ENCODE measurements around the gene SLC2A8.

The SLC2A8 gene

DNA sequence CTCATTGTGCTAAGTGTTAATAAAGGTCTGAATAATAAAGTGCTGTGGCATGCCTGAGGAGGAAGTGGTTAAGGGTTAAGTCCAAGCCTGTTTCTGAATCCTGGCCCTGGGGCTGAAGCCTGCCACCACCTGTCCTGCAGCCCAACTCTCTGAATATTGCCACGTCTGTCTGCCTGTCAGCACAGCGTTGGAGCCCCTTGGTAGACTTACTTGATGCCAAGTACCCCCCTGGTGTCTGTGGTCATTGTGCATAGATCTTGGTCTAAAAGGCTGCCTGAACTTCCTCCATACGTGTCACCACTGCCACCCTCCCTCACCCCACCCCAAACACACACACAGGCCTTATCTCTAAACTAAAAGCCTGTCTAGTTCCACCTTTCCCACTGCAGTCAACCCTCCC lies 35.4 kb upstream of the SLC2A8 start:
- H3K4me3 ChIP-seq (ENCODE audit: low read length) = no peak overlapping the region
- no peaks in the 10 kb centered on the region for H3K36me3 ChIP-seq (ENCODE audit: insufficient read depth, low read length)
- H3K4me2 ChIP-seq (ENCODE audit: low read length) = no peak overlapping the region
- H3K4me1 ChIP-seq (ENCODE audit: control insufficient read depth, insufficient read depth, low read length) = no peaks in the 10 kb centered on the region
- no peaks in the 10 kb centered on the region for H3K9me3 ChIP-seq (replicated peaks; ENCODE audit: low read length)
- peaks cover 8% of the 10 kb centered on the region for H3K27me3 ChIP-seq (ENCODE audit: control insufficient read depth, insufficient read depth, low read length)
- H3K9ac ChIP-seq (ENCODE audit: low read depth, low read length) = no peak overlapping the region

GRCh38 chr9:127362829-127363228 lies 34.1 kb upstream of the SLC2A8 start:
- Histone ChIP-seq H3K4me2 (ENCODE audit: low read length) (no peak overlapping the region), H3K9ac (ENCODE audit: low read depth, low read length) (no peak overlapping the region)

GRCh38 chr9:127365461-127365860 lies 31.5 kb upstream of the SLC2A8 start:
- Histone ChIP-seq H3K27me3 (ENCODE audit: control insufficient read depth, insufficient read depth, low read length) (peaks cover 17% of the 10 kb centered on the region), H3K9ac (ENCODE audit: low read depth, low read length) (no peak overlapping the region), H3K4me1 (ENCODE audit: control insufficient read depth, insufficient read depth, low read length) (no peaks in the 10 kb centered on the region), H3K9me3 (replicated peaks; ENCODE audit: low read length) (no peaks in the 10 kb centered on the region), H3K36me3 (ENCODE audit: insufficient read depth, low read length) (no peaks in the 10 kb centered on the region), H3K4me3 (ENCODE audit: low read length) (no peak overlapping the region), H3K4me2 (ENCODE audit: low read length) (no peak overlapping the region)

More at GRCh38 chr9:127362829-127363228, 34.1 kb upstream of the SLC2A8 start:
- no peaks in the 10 kb centered on the region for H3K9me3 ChIP-seq (replicated peaks; ENCODE audit: low read length)
- H3K4me3 ChIP-seq (ENCODE audit: low read length) = no peak overlapping the region
- no peaks in the 10 kb centered on the region for H3K36me3 ChIP-seq (ENCODE audit: insufficient read depth, low read length)
- H3K27me3 ChIP-seq (ENCODE audit: control insufficient read depth, insufficient read depth, low read length) = peaks cover 3% of the 10 kb centered on the region
- no peaks in the 10 kb centered on the region for H3K4me1 ChIP-seq (ENCODE audit: control insufficient read depth, insufficient read depth, low read length)

DNA sequence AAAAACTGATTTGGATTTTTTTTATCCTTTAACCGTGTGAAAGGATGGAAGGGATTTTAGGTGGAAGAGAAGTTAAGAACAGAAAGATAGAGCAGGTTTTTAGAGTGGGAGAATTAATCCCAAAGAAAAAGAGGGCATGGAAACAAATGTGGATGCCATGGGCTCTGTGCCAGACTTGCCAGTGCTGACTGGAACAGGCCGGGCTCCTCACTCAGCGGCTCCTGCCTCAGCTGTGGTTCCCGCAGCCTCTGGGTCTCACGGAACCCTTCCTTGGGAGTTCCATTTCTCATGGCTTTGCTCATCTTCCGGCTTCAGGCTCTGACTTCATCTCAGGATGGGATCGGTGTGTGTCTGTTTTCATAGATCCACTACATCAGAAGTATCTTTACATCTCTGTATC lies 30.4 kb upstream of the SLC2A8 start:
- Histone ChIP-seq H3K4me3 (ENCODE audit: low read length) (no peak overlapping the region), H3K36me3 (ENCODE audit: insufficient read depth, low read length) (no peaks in the 10 kb centered on the region), H3K9me3 (replicated peaks; ENCODE audit: low read length) (no peaks in the 10 kb centered on the region), H3K4me2 (ENCODE audit: low read length) (no peak overlapping the region), H3K9ac (ENCODE audit: low read depth, low read length) (no peak overlapping the region), H3K27me3 (ENCODE audit: control insufficient read depth, insufficient read depth, low read length) (peaks cover 25% of the 10 kb centered on the region), H3K4me1 (ENCODE audit: control insufficient read depth, insufficient read depth, low read length) (no peaks in the 10 kb centered on the region)

DNA sequence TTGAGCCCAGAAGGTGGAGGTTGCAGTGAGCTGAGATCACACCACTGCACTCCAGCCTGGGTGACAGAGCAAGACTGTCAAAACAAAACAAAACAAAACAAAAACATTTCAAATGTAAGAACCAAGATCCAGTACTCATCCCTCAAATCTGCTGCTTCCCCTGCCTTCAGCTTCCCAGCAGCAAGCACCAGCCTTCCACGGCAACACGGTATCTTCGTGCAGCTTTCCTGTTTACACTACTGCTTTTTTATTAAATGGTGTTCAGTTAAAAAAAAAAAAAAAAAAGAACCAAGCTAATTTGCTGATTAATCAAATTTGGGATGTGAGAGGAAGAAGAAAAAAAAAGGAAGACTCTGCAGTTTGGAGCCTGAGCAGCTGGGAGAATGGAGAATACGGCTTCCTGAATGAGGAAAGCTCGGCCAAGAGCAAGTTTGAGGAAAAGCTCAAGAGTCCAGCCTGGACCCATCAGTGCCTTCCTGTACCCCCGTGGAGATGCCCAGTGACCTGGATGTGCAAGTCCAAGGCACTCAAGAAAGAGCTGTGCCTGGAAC lies 28.0 kb upstream of the SLC2A8 start:
- H3K9me3 ChIP-seq (replicated peaks; ENCODE audit: low read length) = no peaks in the 10 kb centered on the region
- H3K4me3 ChIP-seq (ENCODE audit: low read length) = no peak overlapping the region
- H3K36me3 ChIP-seq (ENCODE audit: insufficient read depth, low read length) = no peaks in the 10 kb centered on the region
- H3K27me3 ChIP-seq (ENCODE audit: control insufficient read depth, insufficient read depth, low read length) = peaks cover 44% of the 10 kb centered on the region
- H3K4me2 ChIP-seq (ENCODE audit: low read length) = no peak overlapping the region
- H3K9ac ChIP-seq (ENCODE audit: low read depth, low read length) = no peak overlapping the region
- no peaks in the 10 kb centered on the region for H3K4me1 ChIP-seq (ENCODE audit: control insufficient read depth, insufficient read depth, low read length)

DNA sequence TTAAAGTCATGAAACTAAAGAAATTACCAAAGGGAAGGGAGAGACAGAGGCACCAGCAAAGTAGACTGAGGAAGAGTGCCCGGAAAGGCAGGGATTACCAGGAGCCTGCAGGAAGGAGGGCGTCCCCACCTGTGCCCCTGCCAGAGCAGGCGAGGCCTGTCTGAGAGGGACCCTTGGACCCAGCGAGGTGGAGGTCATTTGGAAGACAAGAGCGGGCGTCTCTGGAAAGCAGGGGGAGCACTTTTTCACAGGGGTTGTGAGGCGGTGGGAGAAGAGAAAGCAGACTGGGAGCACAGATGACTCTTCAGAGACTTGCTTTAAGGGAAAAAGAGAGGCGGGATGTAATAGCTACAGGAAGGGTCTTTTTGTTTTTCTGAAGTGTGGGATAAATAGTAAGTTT lies 27.5 kb upstream of the SLC2A8 start:
- H3K36me3 ChIP-seq (ENCODE audit: insufficient read depth, low read length) = no peaks in the 10 kb centered on the region
- H3K4me2 ChIP-seq (ENCODE audit: low read length) = no peak overlapping the region
- no peak overlapping the region for H3K4me3 ChIP-seq (ENCODE audit: low read length)
- no peak overlapping the region for H3K9ac ChIP-seq (ENCODE audit: low read depth, low read length)
- H3K9me3 ChIP-seq (replicated peaks; ENCODE audit: low read length) = no peaks in the 10 kb centered on the region
- H3K27me3 ChIP-seq (ENCODE audit: control insufficient read depth, insufficient read depth, low read length) = peaks cover 46% of the 10 kb centered on the region
- no peaks in the 10 kb centered on the region for H3K4me1 ChIP-seq (ENCODE audit: control insufficient read depth, insufficient read depth, low read length)

DNA sequence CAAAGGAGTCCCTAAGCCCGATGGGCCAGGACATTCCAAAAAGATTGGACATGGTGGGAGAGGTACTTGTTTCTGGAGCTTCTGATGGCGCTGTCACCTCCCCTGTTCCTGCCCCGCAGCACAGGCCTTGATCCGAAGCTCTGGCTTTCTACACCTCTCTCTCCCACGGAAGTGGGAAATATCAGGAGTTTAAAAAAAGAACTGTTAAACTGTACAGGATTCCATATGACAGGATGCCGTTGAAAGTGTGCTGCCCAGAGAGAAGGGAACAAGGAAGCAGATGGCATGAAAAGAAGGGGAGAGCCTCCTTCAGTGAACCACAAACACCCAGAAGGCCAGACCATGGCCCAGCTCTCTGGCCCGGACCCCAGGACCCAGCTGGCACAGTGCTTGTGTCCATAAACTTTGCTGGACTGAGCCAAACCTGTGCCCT lies 26.8 kb upstream of the SLC2A8 start:
- no peak overlapping the region for H3K4me3 ChIP-seq (ENCODE audit: low read length)
- H3K36me3 ChIP-seq (ENCODE audit: insufficient read depth, low read length) = no peaks in the 10 kb centered on the region
- H3K27me3 ChIP-seq (ENCODE audit: control insufficient read depth, insufficient read depth, low read length) = peaks cover 53% of the 10 kb centered on the region
- no peak overlapping the region for H3K4me2 ChIP-seq (ENCODE audit: low read length)
- no peaks in the 10 kb centered on the region for H3K4me1 ChIP-seq (ENCODE audit: control insufficient read depth, insufficient read depth, low read length)
- no peaks in the 10 kb centered on the region for H3K9me3 ChIP-seq (replicated peaks; ENCODE audit: low read length)
- no peak overlapping the region for H3K9ac ChIP-seq (ENCODE audit: low read depth, low read length)

DNA sequence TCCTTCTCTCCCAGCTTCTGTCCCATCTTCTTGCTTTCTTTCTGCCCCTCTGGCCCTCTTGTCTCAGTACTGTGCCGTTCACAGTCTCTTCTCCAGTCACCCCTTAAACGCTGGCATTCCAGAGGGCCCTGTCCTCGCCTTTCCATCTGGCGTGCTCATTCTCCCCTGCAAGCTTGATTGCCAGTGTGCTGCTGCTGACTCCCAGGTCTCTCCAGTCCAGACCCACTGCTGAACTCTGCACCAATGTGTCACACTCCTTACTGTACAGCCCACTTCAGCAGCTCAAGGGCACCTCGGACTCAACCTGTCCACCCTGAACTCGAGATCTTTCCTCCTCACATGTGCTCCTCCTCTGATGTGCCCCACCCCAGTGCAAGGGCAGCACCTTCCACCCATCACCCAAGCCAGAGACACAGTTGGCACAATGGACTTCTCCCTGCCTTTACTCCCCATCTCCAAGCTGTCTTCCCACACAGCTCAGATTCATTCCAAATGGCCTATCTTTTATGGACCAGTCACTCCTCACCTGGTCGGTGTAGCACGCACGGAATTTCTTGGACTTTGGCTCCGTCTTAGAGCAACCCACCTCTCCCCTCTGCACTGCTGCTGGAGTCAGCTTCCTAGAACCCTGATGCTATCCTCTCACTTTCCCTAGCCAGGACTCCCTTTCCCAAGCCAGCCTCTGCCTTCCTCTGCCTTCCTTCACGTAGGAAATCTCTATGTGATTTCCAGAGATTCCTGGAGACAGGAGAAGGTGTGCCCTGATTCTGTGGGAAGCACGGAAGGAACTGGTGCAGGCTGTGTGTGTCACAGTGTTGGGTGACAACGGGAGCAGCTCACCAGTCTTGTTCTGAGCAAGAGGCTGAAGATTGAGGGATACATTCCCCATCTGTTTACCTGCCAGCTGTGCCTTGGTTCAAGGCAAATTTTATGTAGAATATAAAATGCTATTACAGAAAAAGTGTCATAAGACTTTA lies 26.0 kb upstream of the SLC2A8 start:
- Histone ChIP-seq H3K4me3 (ENCODE audit: low read length) (no peak overlapping the region), H3K9me3 (replicated peaks; ENCODE audit: low read length) (no peaks in the 10 kb centered on the region), H3K4me1 (ENCODE audit: control insufficient read depth, insufficient read depth, low read length) (no peaks in the 10 kb centered on the region), H3K36me3 (ENCODE audit: insufficient read depth, low read length) (no peaks in the 10 kb centered on the region), H3K27me3 (ENCODE audit: control insufficient read depth, insufficient read depth, low read length) (peaks cover 58% of the 10 kb centered on the region), H3K9ac (ENCODE audit: low read depth, low read length) (no peak overlapping the region), H3K4me2 (ENCODE audit: low read length) (no peak overlapping the region)

DNA sequence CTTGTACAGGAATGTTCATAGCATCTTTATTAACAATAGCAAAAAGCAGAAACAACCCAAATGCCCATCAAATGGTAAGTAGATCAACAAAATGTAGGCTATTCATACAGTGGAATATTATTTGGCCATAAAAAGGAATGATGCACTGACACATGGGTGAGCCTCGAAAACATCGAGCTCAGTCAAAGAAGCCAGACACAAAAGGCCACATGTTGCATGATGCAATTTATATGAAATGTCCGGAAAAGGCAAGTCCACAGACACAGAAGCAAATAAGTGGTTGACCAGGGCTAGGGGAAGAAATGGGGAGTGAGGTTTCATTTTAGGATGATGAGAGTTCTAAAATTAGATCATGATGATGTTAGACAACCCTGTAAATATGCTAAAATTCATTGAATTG lies 16.5 kb upstream of the SLC2A8 start:
- Histone ChIP-seq H3K27me3 (ENCODE audit: control insufficient read depth, insufficient read depth, low read length) (peaks cover 64% of the 10 kb centered on the region), H3K4me3 (ENCODE audit: low read length) (no peak overlapping the region), H3K9me3 (replicated peaks; ENCODE audit: low read length) (no peaks in the 10 kb centered on the region)

DNA sequence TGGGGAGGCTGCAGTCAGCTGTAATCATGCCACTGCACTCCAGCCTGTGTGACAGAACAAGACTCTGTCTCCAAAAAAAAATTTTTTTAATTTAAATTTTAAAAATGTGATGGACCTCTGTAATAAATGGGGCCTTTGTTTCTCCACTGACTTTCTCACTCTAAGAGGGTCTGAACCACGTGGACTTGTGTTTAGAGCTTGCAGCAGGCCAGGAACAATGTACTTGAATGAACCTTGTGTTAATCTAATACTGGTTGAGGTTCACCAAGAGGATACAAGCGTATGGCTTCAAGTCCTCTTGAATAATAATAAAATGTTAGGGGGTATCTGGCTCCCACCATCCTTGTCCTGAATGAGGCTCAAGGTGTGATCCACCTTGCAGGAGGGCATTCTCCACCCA lies 14.4 kb upstream of the SLC2A8 start:
- no peaks in the 10 kb centered on the region for H3K9me3 ChIP-seq (replicated peaks; ENCODE audit: low read length)
- no peak overlapping the region for H3K4me2 ChIP-seq (ENCODE audit: low read length)
- H3K4me3 ChIP-seq (ENCODE audit: low read length) = no peak overlapping the region
- H3K9ac ChIP-seq (ENCODE audit: low read depth, low read length) = no peak overlapping the region
- H3K4me1 ChIP-seq (ENCODE audit: control insufficient read depth, insufficient read depth, low read length) = no peaks in the 10 kb centered on the region
- no peaks in the 10 kb centered on the region for H3K36me3 ChIP-seq (ENCODE audit: insufficient read depth, low read length)
- H3K27me3 ChIP-seq (ENCODE audit: control insufficient read depth, insufficient read depth, low read length) = peaks cover 61% of the 10 kb centered on the region

More for the DNA sequence above, 16.5 kb upstream of the SLC2A8 start:
- Histone ChIP-seq H3K36me3 (ENCODE audit: insufficient read depth, low read length) (no peaks in the 10 kb centered on the region), H3K4me1 (ENCODE audit: control insufficient read depth, insufficient read depth, low read length) (no peaks in the 10 kb centered on the region), H3K9ac (ENCODE audit: low read depth, low read length) (no peak overlapping the region), H3K4me2 (ENCODE audit: low read length) (no peak overlapping the region)

GRCh38 chr9:127384016-127384730 lies 12.8 kb upstream of the SLC2A8 start:
- H3K27me3 ChIP-seq (ENCODE audit: control insufficient read depth, insufficient read depth, low read length) = peaks cover 56% of the 10 kb centered on the region
- H3K4me2 ChIP-seq (ENCODE audit: low read length) = no peak overlapping the region
- H3K4me3 ChIP-seq (ENCODE audit: low read length) = no peak overlapping the region
- H3K9ac ChIP-seq (ENCODE audit: low read depth, low read length) = no peak overlapping the region
- H3K4me1 ChIP-seq (ENCODE audit: control insufficient read depth, insufficient read depth, low read length) = peaks cover 13% of the 10 kb centered on the region
- no peaks in the 10 kb centered on the region for H3K36me3 ChIP-seq (ENCODE audit: insufficient read depth, low read length)
- H3K9me3 ChIP-seq (replicated peaks; ENCODE audit: low read length) = no peaks in the 10 kb centered on the region
